Hypothalamus (tissue), 51 donors: ENCODE data around the gene B3GNT7.
"Not testable (repeated sequence)": the region's sequence is repeated elsewhere in the genome, so short reads cannot be mapped to it uniquely, and the experiment has no call there.

Experiments used
- DNase-seq, 51 donors: peaks; one replicate each; lab custom pipeline; 2025; lab: John Stamatoyannopoulos, UW

Gene B3GNT7

DNA sequence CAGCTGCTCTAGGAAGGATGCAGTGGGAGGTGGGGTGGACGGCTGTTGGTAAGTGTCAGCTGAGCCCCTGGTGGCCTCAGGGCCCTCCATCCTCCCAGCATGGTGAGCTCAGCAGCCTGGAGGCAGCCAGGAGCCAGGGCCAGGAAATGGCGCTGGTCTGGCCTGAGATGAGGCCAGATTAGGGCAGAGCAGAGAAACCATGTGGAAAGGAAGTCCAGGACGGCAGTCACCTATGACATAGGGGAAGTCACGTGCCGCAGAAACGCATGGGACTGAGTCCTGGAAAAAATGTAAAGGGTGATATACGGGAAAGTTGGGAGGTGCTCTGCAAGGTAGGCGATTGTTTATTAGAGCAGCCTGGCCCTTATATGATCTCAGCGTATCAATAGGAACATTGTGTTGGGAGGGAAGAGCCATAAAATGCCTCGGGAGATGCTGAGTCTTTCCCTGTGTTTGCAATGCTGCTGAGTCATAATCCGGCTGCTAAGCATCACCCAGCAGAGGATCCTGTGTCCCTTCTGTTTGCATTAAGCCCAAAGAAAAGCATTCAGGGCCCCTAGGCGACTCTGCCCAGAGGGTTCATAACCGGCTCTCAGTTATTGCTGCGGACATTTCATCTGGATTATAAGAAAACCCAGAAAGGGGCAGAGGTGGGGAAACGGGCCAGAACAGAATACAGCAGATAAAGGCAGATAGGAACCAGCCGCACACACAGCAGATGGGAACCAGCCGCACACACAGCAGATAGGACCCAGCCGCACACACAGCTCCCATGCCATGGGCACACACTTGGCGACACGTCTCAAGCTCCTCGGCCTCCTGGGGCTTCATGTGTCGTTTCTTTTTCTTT, 30.3 kb upstream of the B3GNT7 start:
- peak in 27 of 51 donors; percentile 15 to 80 (median 52) for DNase-seq

DNA sequence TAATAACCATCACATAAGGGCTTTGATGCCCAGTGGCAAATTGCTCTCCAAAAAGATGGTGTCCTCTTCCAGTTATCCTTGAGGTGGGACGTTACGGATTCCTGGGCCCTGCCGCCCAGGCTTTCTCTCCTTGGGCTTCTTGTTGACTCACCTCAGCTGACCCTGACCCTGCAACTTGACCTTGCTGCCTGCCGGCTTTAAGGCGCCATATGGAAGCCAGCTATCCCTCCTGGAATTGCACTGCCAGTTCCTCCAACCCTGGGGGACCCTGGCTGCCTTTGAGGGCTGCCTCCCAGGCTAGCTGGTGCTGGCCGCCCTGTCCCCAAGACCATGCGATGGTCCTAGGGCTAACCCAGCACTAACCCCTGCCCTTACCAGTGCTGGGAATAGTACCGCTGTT, 28.3 kb upstream of the B3GNT7 start:
- no peak for DNase-seq

DNA sequence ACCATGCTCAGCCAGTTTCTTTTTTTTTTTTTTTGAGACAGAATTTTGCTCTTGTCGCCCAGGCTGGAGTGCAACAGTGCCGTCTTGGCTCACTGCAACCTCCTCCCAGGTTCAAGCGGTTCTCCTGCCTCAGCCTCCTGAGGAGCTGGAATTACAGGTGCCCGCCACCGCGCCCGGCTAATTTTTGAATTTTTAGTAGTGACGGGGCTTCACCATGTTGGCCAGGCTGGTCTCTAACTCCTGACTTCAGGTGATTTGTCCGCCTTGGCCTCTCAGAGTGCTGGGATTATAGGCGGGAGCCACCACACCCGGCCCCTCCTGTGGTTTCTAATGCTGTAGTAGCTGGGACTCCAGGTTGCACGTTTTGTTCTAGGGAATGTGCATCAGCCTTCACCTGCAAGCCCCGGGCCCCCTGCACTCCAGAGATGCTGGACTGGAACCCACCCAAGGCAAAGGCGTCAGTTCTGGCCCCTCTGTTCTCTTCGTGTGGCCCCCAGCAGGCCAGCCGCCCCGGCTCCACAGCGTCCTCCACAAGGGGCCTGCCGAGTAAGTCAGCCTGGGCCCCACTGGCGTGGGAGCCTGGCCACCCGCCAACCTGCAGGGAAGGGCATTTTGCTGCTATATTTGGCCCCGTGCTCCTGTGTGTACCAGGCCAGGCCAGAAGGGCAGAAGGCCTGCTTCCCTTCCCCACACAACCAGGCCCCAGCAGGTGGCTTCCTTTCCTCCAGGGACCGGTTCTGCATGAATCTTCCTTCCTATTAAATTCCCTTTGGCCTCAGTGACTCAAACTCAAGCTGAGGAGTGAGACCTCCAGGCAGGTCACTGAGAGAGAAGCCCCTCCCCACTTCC, 25.7 kb upstream of the B3GNT7 start:
- no peak for DNase-seq

- no peak for DNase-seq
These were observed 25.1 kb upstream of the B3GNT7 start for GRCh38 chr2:231370429-231370748.

GRCh38 chr2:231370749-231371429, 24.6 kb upstream of the B3GNT7 start:
- peak in 3 of 51 donors; percentile 50 to 64 (median 60) for DNase-seq

- DNase-seq, result peak in 31 of 51 donors; percentile 20 to 79 (median 50)
These were observed 24.0 kb upstream of the B3GNT7 start for GRCh38 chr2:231371430-231372054.

DNA sequence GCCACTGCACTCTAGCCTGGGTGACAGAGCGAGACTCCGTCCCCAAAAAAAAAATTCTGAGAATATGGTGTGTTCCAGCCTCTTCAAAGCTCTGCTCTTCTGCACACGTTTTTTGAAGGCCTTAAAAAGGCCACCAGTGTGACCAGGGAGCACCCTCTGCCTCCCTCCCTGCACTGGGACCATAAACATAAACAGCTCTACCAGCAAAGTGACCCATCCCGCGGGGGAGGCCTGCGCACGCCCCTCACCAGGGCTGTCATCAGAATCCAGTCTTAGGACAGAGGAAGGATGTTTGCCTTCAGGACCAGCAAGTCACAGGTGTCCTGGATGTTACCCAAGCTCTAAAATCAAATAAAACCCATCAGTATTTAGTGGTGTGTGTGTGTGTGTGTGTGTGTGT, 23.2 kb upstream of the B3GNT7 start:
- no peak for DNase-seq

- DNase-seq, result no peak
These were observed 22.3 kb upstream of the B3GNT7 start for GRCh38 chr2:231373184-231373583.

DNA sequence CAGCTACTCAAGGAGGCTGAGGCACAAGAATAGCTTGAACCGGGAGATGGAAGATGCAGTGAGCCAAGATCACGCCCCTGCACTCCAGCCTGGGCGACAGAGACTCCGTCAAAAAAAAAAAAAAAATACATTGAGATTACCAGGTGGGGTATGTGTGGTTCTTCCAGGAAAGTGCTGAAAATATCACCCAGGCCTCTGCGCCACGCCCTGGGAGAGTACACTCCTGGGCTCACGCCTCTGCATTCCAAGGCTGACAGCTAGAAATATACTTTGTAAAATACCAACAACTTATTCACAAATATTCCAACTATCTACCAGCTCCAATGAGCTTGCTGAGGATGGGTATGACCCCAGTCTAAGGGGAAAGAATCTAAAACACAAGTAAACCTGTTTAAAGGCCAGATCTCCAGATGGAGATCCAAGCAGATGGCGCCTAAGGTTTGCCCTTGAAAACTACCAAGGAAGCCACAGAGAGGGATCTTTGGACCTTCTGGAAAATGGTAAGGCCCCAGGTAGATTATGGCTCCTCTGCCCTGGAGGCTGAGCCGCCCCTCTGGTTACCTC, 21.6 kb upstream of the B3GNT7 start:
- no peak for DNase-seq

DNA sequence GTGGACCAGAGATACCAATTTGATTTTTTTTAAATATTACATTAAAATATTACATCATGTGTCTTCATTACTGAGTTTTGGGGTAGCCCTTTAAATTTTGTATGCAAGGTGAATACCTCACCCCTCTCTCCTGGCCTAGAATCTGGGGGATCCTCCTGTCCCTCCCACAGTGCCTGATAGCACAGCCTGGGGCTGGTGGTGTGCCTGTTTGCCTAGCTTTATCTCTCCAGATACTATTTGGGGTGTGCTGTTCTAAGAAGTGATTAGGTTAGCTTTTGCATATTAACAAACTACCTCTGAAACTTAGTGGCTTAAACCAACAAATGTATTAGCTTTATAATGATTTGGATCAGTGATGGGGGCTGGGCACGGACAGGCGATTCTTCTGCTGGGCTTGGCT, 20.7 kb upstream of the B3GNT7 start:
- DNase-seq, result no peak

GRCh38 chr2:231375994-231376615, 19.4 kb upstream of the B3GNT7 start:
- not testable (repeated sequence) for DNase-seq

- no peak for DNase-seq
These were observed 18.7 kb upstream of the B3GNT7 start for GRCh38 chr2:231376857-231377256.

DNA sequence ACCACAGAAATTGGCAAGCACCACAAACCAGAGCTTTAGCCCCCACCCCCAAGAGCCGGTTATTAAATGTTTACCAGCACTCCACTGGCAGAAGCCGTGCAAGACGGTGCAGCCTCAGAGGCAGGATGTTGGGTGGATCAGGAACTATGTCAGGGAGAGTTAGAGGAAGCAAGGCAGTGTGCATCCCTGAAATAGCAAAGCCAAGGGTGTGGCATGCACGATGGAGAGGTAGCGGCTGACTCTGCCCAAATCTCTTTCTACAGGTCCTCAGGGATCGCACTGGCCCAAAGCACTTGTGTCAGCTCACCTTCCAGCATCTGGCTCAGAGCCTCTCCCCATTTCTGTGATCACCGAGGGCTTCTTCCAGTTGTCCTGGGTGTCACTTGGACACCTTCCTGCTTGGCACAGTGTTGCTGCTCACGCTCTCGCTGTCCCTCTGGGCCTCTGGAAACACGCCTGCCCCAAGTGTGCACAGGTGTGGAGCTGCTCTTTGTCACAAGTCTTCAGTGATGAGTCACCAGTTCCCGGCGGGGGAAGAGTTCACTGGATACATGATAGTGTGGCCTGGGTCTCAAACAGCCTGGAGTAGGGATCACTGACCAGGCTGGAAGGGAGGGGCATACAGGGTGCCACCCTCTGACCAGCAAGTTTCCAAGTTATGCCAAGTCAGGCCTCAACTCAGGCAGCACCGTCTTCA, 17.3 kb upstream of the B3GNT7 start:
- DNase-seq, result no peak

DNA sequence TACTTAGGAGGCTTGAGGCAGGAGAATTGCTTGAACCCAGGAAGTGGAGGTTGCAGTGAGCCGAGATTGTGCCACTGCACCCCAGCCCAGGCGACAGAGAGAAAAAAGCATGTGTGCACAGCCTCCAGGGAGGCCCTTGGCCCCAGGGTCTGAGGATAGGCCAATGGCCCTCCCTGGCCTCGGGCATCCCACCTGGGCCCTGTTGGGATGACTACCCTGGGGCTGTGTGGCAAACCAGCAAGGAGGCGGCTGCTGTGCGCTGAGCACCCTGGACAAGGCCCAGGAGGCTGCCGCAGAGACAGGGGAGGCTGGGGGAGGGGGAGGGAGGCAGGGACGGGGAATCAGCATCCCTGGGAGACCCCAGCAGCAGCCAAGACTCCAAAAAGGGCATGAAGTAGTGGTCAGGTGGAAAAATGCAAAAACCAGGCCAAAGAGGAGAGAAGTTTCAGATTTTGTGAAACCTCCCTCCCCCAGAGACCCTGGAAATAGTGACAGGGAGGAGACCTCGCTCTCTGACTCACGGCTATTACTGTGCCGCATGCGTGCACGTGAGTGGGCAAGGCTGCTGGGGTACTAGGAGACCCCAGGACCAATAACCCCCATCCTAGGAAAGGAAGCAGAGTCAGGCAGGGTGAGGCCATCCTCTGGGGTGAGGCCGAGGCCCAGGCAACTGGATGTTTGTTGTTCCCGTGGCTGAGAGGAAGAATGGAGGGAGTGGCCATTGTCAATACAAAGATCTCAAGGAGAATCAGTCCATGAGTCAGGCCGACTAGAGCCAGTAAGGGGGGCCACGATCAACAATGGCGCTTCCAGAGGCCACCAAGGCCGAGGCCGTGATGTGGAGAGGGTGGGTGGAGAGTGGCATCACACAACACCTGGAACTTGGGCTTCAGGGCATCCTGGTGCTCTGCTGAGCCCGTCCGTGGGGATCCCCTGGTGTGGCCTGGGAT, 16.0 kb upstream of the B3GNT7 start:
- peak in 13 of 51 donors; percentile 16 to 76 (median 39) for DNase-seq

DNA sequence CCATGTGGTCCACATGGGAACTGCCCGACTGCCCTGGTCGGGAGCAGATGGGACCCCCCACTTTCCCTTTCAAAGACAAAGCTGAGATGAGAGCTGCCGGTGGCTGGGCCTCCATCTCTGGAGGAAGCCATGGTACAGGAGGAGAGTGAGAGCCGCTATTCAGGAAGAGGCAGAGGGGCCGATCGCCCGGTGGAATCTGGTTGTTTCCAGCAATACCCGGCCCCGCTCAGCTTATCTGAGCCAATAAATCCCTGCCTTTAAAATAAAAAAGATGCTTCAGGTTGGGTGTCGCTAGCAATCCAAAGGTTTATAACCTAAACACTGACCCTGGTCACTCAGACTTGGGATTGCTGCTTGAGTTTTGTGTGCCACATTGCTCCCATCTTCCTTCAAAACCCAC, 15.2 kb upstream of the B3GNT7 start:
- DNase-seq, result no peak

- no peak for DNase-seq
These were observed 14.3 kb upstream of the B3GNT7 start for GRCh38 chr2:231380991-231381847.

- DNase-seq, result no peak
These were observed 13.4 kb upstream of the B3GNT7 start for GRCh38 chr2:231382116-231382515.
